ENCODE data around the gene SPAG16. TPM values are rescaled to one million over a fixed set of nuclear protein-coding genes. Genes with fewer than 3 reads are reported as not detected.

Gene SPAG16
- total RNA-seq, 1 experiment from 2014 or later = 0.30 TPM

DNA sequence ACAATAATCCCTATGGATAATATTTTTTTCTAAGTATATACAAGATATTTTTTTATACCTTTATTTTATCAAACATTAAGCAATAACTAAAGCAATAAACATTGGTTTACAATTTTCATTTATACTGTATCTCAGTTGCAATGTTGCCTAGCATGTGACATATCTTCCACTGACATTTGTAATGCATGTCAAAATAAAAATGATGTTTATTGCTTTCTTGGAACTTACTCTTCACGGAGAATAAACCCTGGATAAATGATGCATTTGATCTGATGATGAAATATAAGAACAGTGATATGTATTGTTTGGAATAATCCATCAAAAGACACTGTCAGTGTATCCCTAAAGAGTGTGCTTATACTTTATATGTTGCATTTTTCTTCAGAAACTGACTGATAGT is 135.7 kb downstream of the SPAG16 start:
- no peak overlapping the region for H3K4me2 ChIP-seq (ENCODE audit: low read length)
- RAD21 ChIA-PET (ENCODE audit: low non-redundant PET in 1 of 2, low total read pairs in 2 of 2, uncharacterized antibody in 2 of 2, unreplicated experiment in 2 of 2) = no interaction called here
- H3K27ac ChIP-seq (ENCODE audit: low read depth, low read length) = no peak overlapping the region
- no peaks in the 10 kb centered on the region for H3K79me2 ChIP-seq (ENCODE audit: insufficient read depth, low read length)
- BruUV-seq (replicated peaks) = no TSS peak
- H3K4me3 ChIP-seq (replicated peaks in 1 of 2; ENCODE audit: low read depth in 1 of 2, low read length in 2 of 2) = no peak overlapping the region
- no peaks in the 10 kb centered on the region for H3K27me3 ChIP-seq (ENCODE audit: insufficient read depth, low read length)
- POLR2A ChIA-PET = no interaction called here
- intact Hi-C loops (cut with micrococcal nuclease) = no loop called here
- no peak for DNase-seq (ENCODE audit: low read depth, low spot score)
- CTCF ChIA-PET = no interaction called here
- H3K9me2 ChIP-seq (ENCODE audit: insufficient read depth) = no peaks in the 10 kb centered on the region
- no peaks in the 10 kb centered on the region for H4K20me1 ChIP-seq (ENCODE audit: insufficient read depth)
- no peak for ATAC-seq
- no peaks in the 10 kb centered on the region; a peak in 1 of 4 replicates for H3K9me3 ChIP-seq (ENCODE audit: control insufficient read depth in 1 of 2, insufficient read depth in 1 of 2, low read depth in 1 of 2, low read length in 2 of 2)
- no peak for TF ChIP-seq EZH2phosphoT487 (IDR thresholded peaks at IDR 0.05; ENCODE audit: borderline replicate concordance)
- TF ChIP-seq SRF (IDR thresholded peaks at IDR 0.05; ENCODE audit: low read depth) = no peak
- no peak for TF ChIP-seq CBX3 (IDR thresholded peaks at IDR 0.05; ENCODE audit: low read depth)
- TF ChIP-seq YY1 (IDR thresholded peaks at IDR 0.05; ENCODE audit: extremely low read depth, insufficient replicate concordance, low read depth, low read length) = no peak
- no peak for TF ChIP-seq EZH2 (IDR thresholded peaks at IDR 0.05)
- TF ChIP-seq, protein P1, sequence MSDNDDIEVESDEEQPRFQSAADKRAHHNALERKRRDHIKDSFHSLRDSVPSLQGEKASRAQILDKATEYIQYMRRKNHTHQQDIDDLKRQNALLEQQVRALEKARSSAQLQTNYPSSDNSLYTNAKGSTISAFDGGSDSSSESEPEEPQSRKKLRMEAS (IDR thresholded peaks at IDR 0.05) = no peak
- no peak for TF ChIP-seq ZNF274 (IDR thresholded peaks at IDR 0.05; ENCODE audit: low read depth, low read length)
- TF ChIP-seq ZFX (IDR thresholded peaks at IDR 0.05) = no peak
- TF ChIP-seq, protein P2, sequence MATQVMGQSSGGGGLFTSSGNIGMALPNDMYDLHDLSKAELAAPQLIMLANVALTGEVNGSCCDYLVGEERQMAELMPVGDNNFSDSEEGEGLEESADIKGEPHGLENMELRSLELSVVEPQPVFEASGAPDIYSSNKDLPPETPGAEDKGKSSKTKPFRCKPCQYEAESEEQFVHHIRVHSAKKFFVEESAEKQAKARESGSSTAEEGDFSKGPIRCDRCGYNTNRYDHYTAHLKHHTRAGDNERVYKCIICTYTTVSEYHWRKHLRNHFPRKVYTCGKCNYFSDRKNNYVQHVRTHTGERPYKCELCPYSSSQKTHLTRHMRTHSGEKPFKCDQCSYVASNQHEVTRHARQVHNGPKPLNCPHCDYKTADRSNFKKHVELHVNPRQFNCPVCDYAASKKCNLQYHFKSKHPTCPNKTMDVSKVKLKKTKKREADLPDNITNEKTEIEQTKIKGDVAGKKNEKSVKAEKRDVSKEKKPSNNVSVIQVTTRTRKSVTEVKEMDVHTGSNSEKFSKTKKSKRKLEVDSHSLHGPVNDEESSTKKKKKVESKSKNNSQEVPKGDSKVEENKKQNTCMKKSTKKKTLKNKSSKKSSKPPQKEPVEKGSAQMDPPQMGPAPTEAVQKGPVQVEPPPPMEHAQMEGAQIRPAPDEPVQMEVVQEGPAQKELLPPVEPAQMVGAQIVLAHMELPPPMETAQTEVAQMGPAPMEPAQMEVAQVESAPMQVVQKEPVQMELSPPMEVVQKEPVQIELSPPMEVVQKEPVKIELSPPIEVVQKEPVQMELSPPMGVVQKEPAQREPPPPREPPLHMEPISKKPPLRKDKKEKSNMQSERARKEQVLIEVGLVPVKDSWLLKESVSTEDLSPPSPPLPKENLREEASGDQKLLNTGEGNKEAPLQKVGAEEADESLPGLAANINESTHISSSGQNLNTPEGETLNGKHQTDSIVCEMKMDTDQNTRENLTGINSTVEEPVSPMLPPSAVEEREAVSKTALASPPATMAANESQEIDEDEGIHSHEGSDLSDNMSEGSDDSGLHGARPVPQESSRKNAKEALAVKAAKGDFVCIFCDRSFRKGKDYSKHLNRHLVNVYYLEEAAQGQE (IDR thresholded peaks at IDR 0.05; ENCODE audit: low read depth) = no peak
- no peak for TF ChIP-seq JUND (IDR thresholded peaks at IDR 0.05)
- TF ChIP-seq SIN3A (IDR thresholded peaks at IDR 0.05; ENCODE audit: low read depth) = no peak
- TF ChIP-seq, protein P3, sequence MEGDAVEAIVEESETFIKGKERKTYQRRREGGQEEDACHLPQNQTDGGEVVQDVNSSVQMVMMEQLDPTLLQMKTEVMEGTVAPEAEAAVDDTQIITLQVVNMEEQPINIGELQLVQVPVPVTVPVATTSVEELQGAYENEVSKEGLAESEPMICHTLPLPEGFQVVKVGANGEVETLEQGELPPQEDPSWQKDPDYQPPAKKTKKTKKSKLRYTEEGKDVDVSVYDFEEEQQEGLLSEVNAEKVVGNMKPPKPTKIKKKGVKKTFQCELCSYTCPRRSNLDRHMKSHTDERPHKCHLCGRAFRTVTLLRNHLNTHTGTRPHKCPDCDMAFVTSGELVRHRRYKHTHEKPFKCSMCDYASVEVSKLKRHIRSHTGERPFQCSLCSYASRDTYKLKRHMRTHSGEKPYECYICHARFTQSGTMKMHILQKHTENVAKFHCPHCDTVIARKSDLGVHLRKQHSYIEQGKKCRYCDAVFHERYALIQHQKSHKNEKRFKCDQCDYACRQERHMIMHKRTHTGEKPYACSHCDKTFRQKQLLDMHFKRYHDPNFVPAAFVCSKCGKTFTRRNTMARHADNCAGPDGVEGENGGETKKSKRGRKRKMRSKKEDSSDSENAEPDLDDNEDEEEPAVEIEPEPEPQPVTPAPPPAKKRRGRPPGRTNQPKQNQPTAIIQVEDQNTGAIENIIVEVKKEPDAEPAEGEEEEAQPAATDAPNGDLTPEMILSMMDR (IDR thresholded peaks at IDR 0.05 in 2 of 3, conservative IDR thresholded peaks at IDR 0.05 in 1 of 3; ENCODE audit: borderline replicate concordance in 1 of 3, insufficient read depth in 1 of 3, low read depth in 2 of 3, low read length in 2 of 3) = no peak
- TF ChIP-seq CEBPB (IDR thresholded peaks at IDR 0.05; ENCODE audit: low read depth) = no peak
- TF ChIP-seq FOSL1 (IDR thresholded peaks at IDR 0.05; ENCODE audit: low read depth) = no peak
- H3K36me3 ChIP-seq (ENCODE audit: control insufficient read depth in 1 of 2, insufficient read depth in 2 of 2, low read length in 2 of 2) = no peaks in the 10 kb centered on the region
- no peak overlapping the region for H2AFZ ChIP-seq (ENCODE audit: low read depth, low read length, poor library complexity, severe bottlenecking)
- H3K4me1 ChIP-seq (ENCODE audit: control insufficient read depth in 1 of 2, insufficient read depth in 2 of 2, low read length in 2 of 2) = no peaks in the 10 kb centered on the region
- no peak overlapping the region for H3K9ac ChIP-seq (ENCODE audit: low read length)
